HepG2 (cell line): ENCODE measurements around the gene C10orf53. TPM values are rescaled to one million over a fixed set of nuclear protein-coding genes. Genes with fewer than 3 reads are reported as not detected.

Source experiments
- ATAC-seq: fragments of 200-7000 bp; cut with Tn5 transposase; 3 replicates; pipeline ENCODE4 v1.9.1; 2020; ENCODE audit warnings: mild to moderate bottlenecking, moderate library complexity
- BruUV-seq: library from RNA; stranded (reverse); fragments of 400-500 nt; replicated peaks from 2 replicates; lab custom pipeline; 2021; lab: Mats Ljungman, UMichigan
- CTCF ChIA-PET: fragments of 300-600 bp; formaldehyde crosslinking; extraction: SDS; loops from one replicate; lab custom pipeline; 2021; ENCODE audit warnings: low total read pairs, inconsistent platforms, low intra/inter-chr PET ratio; lab: Yijun Ruan, JAX
- POLR2A ChIA-PET: fragments of 350-600 bp; sonication (Branson Sonifier 250); formaldehyde crosslinking; loops from one replicate; lab custom pipeline; 2020; ENCODE audit warnings: antibody characterized with exemption, inconsistent platforms; lab: Yijun Ruan, JAX
- DNase-seq: peaks from one replicate; pipeline ENCODE4 v3.0.0-alpha.2; 2015; ENCODE audit warnings: low spot score
- FAIRE-seq: peaks from 3 replicates; lab custom pipeline; 2011; peaks lifted over from hg19 to GRCh38; lab: Jason Lieb, UNC
- H2AFZ ChIP-seq: one replicate; pipeline ENCODE4 v1.6.1; 2011; ENCODE audit warnings: low read length, inconsistent platforms
- H3K27ac ChIP-seq: fragments of 300-600 bp; 3 replicates; pipeline ENCODE4 v1.8.0; 2011; ENCODE audit warnings: mixed run types, mild to moderate bottlenecking, mixed read lengths, low read length, inconsistent platforms; ENCODE audit not compliant: insufficient read depth; ENCODE audit errors: extremely low read length
- H3K27me3 ChIP-seq, 2 experiments: fragments of 200-600 bp in 1 of 2; 2 replicates in 1 of 2; 3 replicates in 1 of 2; pipeline versions ENCODE4 v1.6.0 to v1.8.0; 2011; ENCODE audit warnings: low read length in 2 of 2, mild to moderate bottlenecking in 2 of 2, moderate library complexity in 2 of 2, inconsistent platforms in 1 of 2; ENCODE audit not compliant: insufficient read depth in 2 of 2, control insufficient read depth in 1 of 2
- H3K36me3 ChIP-seq, 2 experiments: fragments of 200-600 bp in 1 of 2; replicated peaks in 1 of 2; 2 replicates in 1 of 2; 3 replicates in 1 of 2; pipeline versions ENCODE4 v1.5.1 to v1.8.0; 2011; ENCODE audit warnings: low read length in 2 of 2, inconsistent platforms in 1 of 2; ENCODE audit not compliant: insufficient read depth in 2 of 2, control insufficient read depth in 1 of 2
- H3K4me1 ChIP-seq: 2 replicates; pipeline ENCODE4 v1.5.1; 2012; ENCODE audit warnings: low read length, inconsistent platforms; ENCODE audit not compliant: insufficient read depth
- H3K4me2 ChIP-seq: 2 replicates; pipeline ENCODE4 v1.6.0; 2011; ENCODE audit warnings: low read depth, low read length, inconsistent platforms
- H3K4me3 ChIP-seq, 3 experiments: fragments of 200-600 bp in 1 of 3; sonication (generic), shearing (Covaris generic) in 1 of 3; replicated peaks in 1 of 3; 2 replicates each; pipeline ENCODE4 v1.5.1; 2011 to 2016; ENCODE audit warnings: low read length in 3 of 3, inconsistent platforms in 2 of 3, low read depth in 2 of 3, mild to moderate bottlenecking in 2 of 3, control low read depth in 1 of 3, mixed read lengths in 1 of 3; ENCODE audit not compliant: insufficient read depth in 1 of 3
- H3K79me2 ChIP-seq: one replicate; pipeline ENCODE4 v1.6.1; 2011; ENCODE audit warnings: low read length, inconsistent platforms; ENCODE audit not compliant: insufficient read depth
- H3K9ac ChIP-seq: 2 replicates; pipeline ENCODE4 v1.6.0; 2011; ENCODE audit warnings: mild to moderate bottlenecking, low read depth, low read length, inconsistent platforms; ENCODE audit not compliant: insufficient read depth
- H3K9me3 ChIP-seq: 2 replicates; pipeline ENCODE4 v1.5.1; 2012; ENCODE audit warnings: mild to moderate bottlenecking, low read length
- H4K20me1 ChIP-seq: 2 replicates; pipeline ENCODE4 v1.6.0; 2011; ENCODE audit warnings: inconsistent platforms, mild to moderate bottlenecking, low read length, moderate library complexity; ENCODE audit not compliant: insufficient read depth
- MBD4 ChIP-seq: IDR thresholded peaks from 2 replicates; pipeline ENCODE4 v1.6.1; 2012; ENCODE audit warnings: low read length, inconsistent platforms, borderline replicate concordance
- SP140L ChIP-seq: sonication (generic); formaldehyde crosslinking; IDR thresholded peaks from 2 replicates; pipeline ENCODE4 v1.4.0; 2020; ENCODE audit warnings: missing genetic modification reagents, borderline replicate concordance
- SP4 ChIP-seq: sonication (generic); formaldehyde crosslinking; IDR thresholded peaks from 2 replicates; pipeline ENCODE4 v1.8.1; 2023; ENCODE audit warnings: mild to moderate bottlenecking, missing genetic modification reagents
- TCF7 ChIP-seq: sonication (generic); IDR thresholded peaks from 2 replicates; pipeline ENCODE4 v1.6.1; 2016; ENCODE audit warnings: antibody characterized with exemption, low read depth
- TEF ChIP-seq: sonication (generic); formaldehyde crosslinking; IDR thresholded peaks from 2 replicates; pipeline ENCODE4 v1.5.0; 2020; ENCODE audit warnings: missing genetic modification reagents
- THYN1 ChIP-seq: sonication (generic); formaldehyde crosslinking; IDR thresholded peaks from 2 replicates; pipeline ENCODE4 v1.8.1; 2023; ENCODE audit warnings: low read depth, mild to moderate bottlenecking, moderate library complexity, missing genetic modification reagents, borderline replicate concordance
- TMF1 ChIP-seq: sonication (generic); formaldehyde crosslinking; IDR thresholded peaks from 2 replicates; pipeline ENCODE4 v1.8.1; 2022; ENCODE audit warnings: low read depth, missing genetic modification reagents
- ZFP82 ChIP-seq: sonication (generic); formaldehyde crosslinking; IDR thresholded peaks from 2 replicates; pipeline ENCODE4 v1.5.1; 2020; ENCODE audit warnings: mild to moderate bottlenecking, missing genetic modification reagents, borderline replicate concordance
- ZFX ChIP-seq: sonication (generic); formaldehyde crosslinking; IDR thresholded peaks from 2 replicates; pipeline ENCODE4 v1.4.0; 2020; ENCODE audit warnings: mild to moderate bottlenecking, low read depth, missing genetic modification reagents, moderate library complexity
- ZNF264 ChIP-seq: sonication (generic); formaldehyde crosslinking; IDR thresholded peaks from 2 replicates; pipeline ENCODE4 v1.4.0; 2020; ENCODE audit warnings: missing genetic modification reagents
- ZNF296 ChIP-seq: sonication (generic); formaldehyde crosslinking; conservative IDR thresholded peaks from 2 replicates; pipeline ENCODE4 v1.5.0; 2020; ENCODE audit warnings: mild to moderate bottlenecking, missing genetic modification reagents
- ZNF570 ChIP-seq: sonication (generic); formaldehyde crosslinking; IDR thresholded peaks from 2 replicates; pipeline ENCODE4 v1.4.0; 2020; ENCODE audit warnings: mild to moderate bottlenecking, missing genetic modification reagents, borderline replicate concordance
- ZNF766 ChIP-seq: sonication (generic); formaldehyde crosslinking; IDR thresholded peaks from 2 replicates; pipeline ENCODE4 v1.5.0; 2020; ENCODE audit warnings: missing genetic modification reagents, borderline replicate concordance
- ZSCAN21 ChIP-seq: sonication (generic); formaldehyde crosslinking; IDR thresholded peaks from 2 replicates; pipeline ENCODE4 v1.8.0; 2022; ENCODE audit warnings: mild to moderate bottlenecking, missing genetic modification reagents, moderate library complexity, borderline replicate concordance
- WGBS: methylation state at CpG from one replicate; pipeline ENCODE4 v1.1.6; 2017; ENCODE audit warnings: low lambda C conversion rate; 5-methylcytosine and 5-hydroxymethylcytosine counted together
- in situ Hi-C: cut with HindIII; loops from 2 replicates; pipeline ENCODE4 v1.10.0; 2017; ENCODE audit warnings: low pct_unique_long_range_greater_than_20kb; ENCODE audit not compliant: extremely low pct_ligation_motif_present
- intact Hi-C: fragments of 100-400 bp; cut with micrococcal nuclease; formaldehyde crosslinking; loops from one replicate; pipeline ENCODE4 v1.10.0; 2022; ENCODE audit not compliant: unreplicated experiment
- polyA plus RNA-seq, 8 experiments: library from polyadenylated mRNA; depleted of rRNA in 3 of 8; stranded (reverse) in 7 of 8; unstranded in 1 of 8; fragments of >200 nt; fragmentation: Illumina TruSeq in 4 of 8; extraction: Trizol in 4 of 8; gene quantifications; 2 replicates each; pipeline versions ENCODE4 v1.2.1 to v1.2.3, GENCODE V29; 2011 to 2016; ENCODE audit warnings: low read depth in 4 of 8, missing spikeins in 1 of 8, mixed read lengths in 1 of 8; ENCODE audit not compliant: insufficient read depth in 1 of 8
- total RNA-seq, 5 experiments: library from RNA; depleted of rRNA; stranded (reverse); fragments of >200 nt; fragmentation: Illumina TruSeq; extraction: Trizol; gene quantifications; 2 replicates each; pipeline ENCODE4 v1.2.3, GENCODE V29; 2016; ENCODE audit warnings: low read depth in 1 of 5
- TF ChIP-seq, protein P1 (sequence below): sonication (generic); formaldehyde crosslinking; IDR thresholded peaks from 2 replicates; pipeline ENCODE4 v1.4.0; 2020; ENCODE audit warnings: mild to moderate bottlenecking, low read depth, missing genetic modification reagents
- TF ChIP-seq, protein P2 (sequence below): sonication (generic); formaldehyde crosslinking; IDR thresholded peaks from 2 replicates; pipeline ENCODE4 v1.5.0; 2020; ENCODE audit warnings: mild to moderate bottlenecking, low read depth, missing genetic modification reagents, borderline replicate concordance

The C10orf53 gene
- total and polyA plus RNA-seq, 2 of the 13 experiments (the other 11 are each of a cell fraction or from before 2014, with no cell fraction given) = not detected

DNA sequence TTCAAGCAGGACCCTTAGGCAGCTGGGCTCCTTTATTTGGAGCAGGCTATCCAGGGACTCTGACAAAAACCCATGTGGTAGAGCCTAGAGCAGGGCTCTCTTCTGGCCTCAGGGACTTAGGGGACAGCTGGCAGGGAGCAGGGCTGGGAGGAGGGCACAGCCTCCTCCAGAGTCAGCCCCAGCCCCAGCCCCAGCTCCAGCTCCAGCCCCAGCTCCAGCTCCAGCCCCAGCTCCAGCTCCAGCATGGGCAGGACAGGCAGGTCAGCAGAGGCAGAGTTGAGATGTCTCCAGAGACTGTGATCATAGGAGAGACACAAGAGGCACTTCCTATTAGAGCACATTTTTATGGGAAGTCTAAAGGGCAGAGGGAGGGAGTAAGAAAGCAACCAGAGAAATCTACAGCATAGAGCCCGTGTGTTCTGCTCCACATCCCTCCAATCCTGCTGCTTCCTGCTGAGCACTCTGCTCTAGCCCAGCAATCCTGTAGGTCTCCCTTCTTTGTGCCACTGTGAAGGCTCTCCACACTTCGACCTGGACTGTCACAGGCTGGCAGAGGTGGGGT lies 13.3 kb upstream of the C10orf53 start:
- CTCF ChIA-PET = no interaction called here
- no peaks in the 10 kb centered on the region for H3K9me3 ChIP-seq
- intact Hi-C loops = no loop called here
- no peak for DNase-seq
- no peak for FAIRE-seq
- H4K20me1 ChIP-seq = no peaks in the 10 kb centered on the region
- no TSS peak for BruUV-seq
- no peaks in the 10 kb centered on the region for H3K4me1 ChIP-seq
- H3K9ac ChIP-seq = no peak overlapping the region
- ATAC-seq = no peak
- no peak overlapping the region for H3K27ac ChIP-seq
- H3K27me3 ChIP-seq = peaks cover 0 to 23% of the 10 kb centered on the region in 2 experiments; a peak in 4 of 5 replicates
- TF ChIP-seq SP140L (CRISPR knock-in tag) (no peak), ZNF766 (CRISPR knock-in tag) (no peak), ZSCAN21 (CRISPR knock-in tag) (no peak), TCF7 (no peak), ZFP82 (CRISPR knock-in tag) (no peak), ZFX (CRISPR knock-in tag) (no peak), TMF1 (CRISPR knock-in tag) (no peak), SP4 (CRISPR knock-in tag) (no peak), THYN1 (no peak), ZNF264 (CRISPR knock-in tag) (no peak), ZNF296 (CRISPR knock-in tag) (no peak), MBD4 (no peak), TEF (CRISPR knock-in tag) (no peak), ZNF570 (CRISPR knock-in tag) (no peak)
- TF ChIP-seq, protein P1, sequence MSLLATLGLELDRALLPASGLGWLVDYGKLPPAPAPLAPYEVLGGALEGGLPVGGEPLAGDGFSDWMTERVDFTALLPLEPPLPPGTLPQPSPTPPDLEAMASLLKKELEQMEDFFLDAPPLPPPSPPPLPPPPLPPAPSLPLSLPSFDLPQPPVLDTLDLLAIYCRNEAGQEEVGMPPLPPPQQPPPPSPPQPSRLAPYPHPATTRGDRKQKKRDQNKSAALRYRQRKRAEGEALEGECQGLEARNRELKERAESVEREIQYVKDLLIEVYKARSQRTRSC (CRISPR knock-in tag) = no peak
- TF ChIP-seq, protein P2, sequence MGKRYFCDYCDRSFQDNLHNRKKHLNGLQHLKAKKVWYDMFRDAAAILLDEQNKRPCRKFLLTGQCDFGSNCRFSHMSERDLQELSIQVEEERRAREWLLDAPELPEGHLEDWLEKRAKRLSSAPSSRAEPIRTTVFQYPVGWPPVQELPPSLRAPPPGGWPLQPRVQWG (CRISPR knock-in tag) = no peak
- TF ChIP-seq, all 625 proteins: peak for 0
- in situ Hi-C loops = no loop called here
- no peaks in the 10 kb centered on the region for H3K36me3 ChIP-seq
- POLR2A ChIA-PET = no interaction called here
- H2AFZ ChIP-seq = no peak overlapping the region
- H3K79me2 ChIP-seq = no peaks in the 10 kb centered on the region
- H3K4me2 ChIP-seq = no peak overlapping the region
- no peak overlapping the region for H3K4me3 ChIP-seq
- WGBS = 0% methylated on average over 2 of the region's 2 CpGs
